ENCODE data around the gene TOMM70. TPM values are rescaled to one million over a fixed set of nuclear protein-coding genes. Genes with fewer than 3 reads are reported as not detected.
A peak's percentile ranks its signal among the peaks of the same experiment; 100 is the strongest.

TOMM70 gene
- total and polyA plus RNA-seq, 2 of the 13 experiments (the other 11 are each of a cell fraction or from before 2014, with no cell fraction given) = 27.0 to 77.2 TPM

DNA sequence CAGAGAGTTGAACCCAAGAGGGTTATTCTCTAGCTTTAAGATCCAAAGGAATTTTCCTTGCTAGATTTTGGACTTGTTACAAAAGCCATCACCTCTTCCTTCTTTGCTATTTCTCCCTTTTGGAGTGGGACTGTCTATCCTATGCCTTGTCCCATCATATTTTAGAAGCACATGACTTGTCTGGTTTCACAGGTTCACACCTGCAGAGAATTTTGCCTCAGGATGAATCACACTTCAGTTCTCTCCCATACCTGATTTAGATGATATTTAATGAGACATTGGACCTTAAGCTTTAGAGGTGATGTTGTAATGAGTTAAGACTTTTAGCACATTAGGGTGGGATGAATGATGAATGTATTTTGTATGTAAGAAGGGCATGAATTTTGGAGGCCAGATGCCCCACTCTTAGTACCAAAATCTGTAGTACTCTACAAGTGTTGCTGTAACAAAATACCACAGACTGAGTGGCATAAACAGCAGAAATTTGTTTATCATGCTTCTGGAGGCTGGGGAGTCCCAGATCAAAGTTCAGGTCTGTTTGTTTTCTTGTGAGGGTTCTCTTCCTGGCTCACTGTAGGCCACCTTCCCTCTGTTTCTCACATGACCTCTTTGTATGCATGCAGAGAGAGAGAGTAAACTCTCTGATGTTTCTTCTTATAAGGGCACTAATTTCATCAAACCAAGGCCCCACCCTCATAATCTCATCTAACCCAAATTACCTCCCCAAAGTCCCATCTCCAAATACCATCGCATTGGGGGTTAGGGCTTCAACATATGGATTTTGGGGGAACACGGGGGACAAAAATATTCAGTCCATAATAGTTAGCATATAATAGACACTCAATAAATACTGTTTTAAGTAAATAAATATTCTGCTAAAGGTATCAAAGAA lies 10.4 kb upstream of the TOMM70 start (continued):
- TF ChIP-seq ZNF790 (CRISPR knock-in tag; IDR thresholded peaks at IDR 0.05; ENCODE audit: borderline replicate concordance) = no peak
- TF ChIP-seq, protein P1, sequence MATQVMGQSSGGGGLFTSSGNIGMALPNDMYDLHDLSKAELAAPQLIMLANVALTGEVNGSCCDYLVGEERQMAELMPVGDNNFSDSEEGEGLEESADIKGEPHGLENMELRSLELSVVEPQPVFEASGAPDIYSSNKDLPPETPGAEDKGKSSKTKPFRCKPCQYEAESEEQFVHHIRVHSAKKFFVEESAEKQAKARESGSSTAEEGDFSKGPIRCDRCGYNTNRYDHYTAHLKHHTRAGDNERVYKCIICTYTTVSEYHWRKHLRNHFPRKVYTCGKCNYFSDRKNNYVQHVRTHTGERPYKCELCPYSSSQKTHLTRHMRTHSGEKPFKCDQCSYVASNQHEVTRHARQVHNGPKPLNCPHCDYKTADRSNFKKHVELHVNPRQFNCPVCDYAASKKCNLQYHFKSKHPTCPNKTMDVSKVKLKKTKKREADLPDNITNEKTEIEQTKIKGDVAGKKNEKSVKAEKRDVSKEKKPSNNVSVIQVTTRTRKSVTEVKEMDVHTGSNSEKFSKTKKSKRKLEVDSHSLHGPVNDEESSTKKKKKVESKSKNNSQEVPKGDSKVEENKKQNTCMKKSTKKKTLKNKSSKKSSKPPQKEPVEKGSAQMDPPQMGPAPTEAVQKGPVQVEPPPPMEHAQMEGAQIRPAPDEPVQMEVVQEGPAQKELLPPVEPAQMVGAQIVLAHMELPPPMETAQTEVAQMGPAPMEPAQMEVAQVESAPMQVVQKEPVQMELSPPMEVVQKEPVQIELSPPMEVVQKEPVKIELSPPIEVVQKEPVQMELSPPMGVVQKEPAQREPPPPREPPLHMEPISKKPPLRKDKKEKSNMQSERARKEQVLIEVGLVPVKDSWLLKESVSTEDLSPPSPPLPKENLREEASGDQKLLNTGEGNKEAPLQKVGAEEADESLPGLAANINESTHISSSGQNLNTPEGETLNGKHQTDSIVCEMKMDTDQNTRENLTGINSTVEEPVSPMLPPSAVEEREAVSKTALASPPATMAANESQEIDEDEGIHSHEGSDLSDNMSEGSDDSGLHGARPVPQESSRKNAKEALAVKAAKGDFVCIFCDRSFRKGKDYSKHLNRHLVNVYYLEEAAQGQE (IDR thresholded peaks at IDR 0.05; ENCODE audit: borderline replicate concordance in 1 of 2, low read depth in 1 of 2, low read length in 2 of 2) = no peak
- TF ChIP-seq, protein P2, sequence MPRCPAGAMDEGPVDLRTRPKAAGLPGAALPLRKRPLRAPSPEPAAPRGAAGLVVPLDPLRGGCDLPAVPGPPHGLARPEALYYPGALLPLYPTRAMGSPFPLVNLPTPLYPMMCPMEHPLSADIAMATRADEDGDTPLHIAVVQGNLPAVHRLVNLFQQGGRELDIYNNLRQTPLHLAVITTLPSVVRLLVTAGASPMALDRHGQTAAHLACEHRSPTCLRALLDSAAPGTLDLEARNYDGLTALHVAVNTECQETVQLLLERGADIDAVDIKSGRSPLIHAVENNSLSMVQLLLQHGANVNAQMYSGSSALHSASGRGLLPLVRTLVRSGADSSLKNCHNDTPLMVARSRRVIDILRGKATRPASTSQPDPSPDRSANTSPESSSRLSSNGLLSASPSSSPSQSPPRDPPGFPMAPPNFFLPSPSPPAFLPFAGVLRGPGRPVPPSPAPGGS (CRISPR knock-in tag; IDR thresholded peaks at IDR 0.05) = 0 out of 2 replicates have a peak, but pooled peaks have one; percentile 49
- no peak for TF ChIP-seq BRCA1 (CRISPR knock-in tag; IDR thresholded peaks at IDR 0.05)
- TF ChIP-seq, protein P3, sequence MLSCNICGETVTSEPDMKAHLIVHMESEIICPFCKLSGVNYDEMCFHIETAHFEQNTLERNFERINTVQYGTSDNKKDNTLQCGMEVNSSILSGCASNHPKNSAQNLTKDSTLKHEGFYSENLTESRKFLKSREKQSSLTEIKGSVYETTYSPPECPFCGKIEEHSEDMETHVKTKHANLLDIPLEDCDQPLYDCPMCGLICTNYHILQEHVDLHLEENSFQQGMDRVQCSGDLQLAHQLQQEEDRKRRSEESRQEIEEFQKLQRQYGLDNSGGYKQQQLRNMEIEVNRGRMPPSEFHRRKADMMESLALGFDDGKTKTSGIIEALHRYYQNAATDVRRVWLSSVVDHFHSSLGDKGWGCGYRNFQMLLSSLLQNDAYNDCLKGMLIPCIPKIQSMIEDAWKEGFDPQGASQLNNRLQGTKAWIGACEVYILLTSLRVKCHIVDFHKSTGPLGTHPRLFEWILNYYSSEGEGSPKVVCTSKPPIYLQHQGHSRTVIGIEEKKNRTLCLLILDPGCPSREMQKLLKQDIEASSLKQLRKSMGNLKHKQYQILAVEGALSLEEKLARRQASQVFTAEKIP (CRISPR knock-in tag; IDR thresholded peaks at IDR 0.05; ENCODE audit: borderline replicate concordance) = no peak
- no peak for TF ChIP-seq SMARCE1 (IDR thresholded peaks at IDR 0.05; ENCODE audit: borderline replicate concordance)
- TF ChIP-seq, protein P4, sequence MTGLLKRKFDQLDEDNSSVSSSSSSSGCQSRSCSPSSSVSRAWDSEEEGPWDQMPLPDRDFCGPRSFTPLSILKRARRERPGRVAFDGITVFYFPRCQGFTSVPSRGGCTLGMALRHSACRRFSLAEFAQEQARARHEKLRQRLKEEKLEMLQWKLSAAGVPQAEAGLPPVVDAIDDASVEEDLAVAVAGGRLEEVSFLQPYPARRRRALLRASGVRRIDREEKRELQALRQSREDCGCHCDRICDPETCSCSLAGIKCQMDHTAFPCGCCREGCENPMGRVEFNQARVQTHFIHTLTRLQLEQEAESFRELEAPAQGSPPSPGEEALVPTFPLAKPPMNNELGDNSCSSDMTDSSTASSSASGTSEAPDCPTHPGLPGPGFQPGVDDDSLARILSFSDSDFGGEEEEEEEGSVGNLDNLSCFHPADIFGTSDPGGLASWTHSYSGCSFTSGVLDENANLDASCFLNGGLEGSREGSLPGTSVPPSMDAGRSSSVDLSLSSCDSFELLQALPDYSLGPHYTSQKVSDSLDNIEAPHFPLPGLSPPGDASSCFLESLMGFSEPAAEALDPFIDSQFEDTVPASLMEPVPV (CRISPR knock-in tag; IDR thresholded peaks at IDR 0.05) = no peak
- no peak for TF ChIP-seq U2AF1 (optimal IDR thresholded peaks at IDR 0.05; ENCODE audit: low read depth, low read length)
- TF ChIP-seq, protein P5, sequence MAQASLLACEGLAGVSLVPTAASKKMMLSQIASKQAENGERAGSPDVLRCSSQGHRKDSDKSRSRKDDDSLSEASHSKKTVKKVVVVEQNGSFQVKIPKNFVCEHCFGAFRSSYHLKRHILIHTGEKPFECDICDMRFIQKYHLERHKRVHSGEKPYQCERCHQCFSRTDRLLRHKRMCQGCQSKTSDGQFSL (CRISPR knock-in tag; IDR thresholded peaks at IDR 0.05) = no peak
- no peak for TF ChIP-seq ZNF556 (CRISPR knock-in tag; IDR thresholded peaks at IDR 0.05; ENCODE audit: borderline replicate concordance)
- TF ChIP-seq, protein P6, sequence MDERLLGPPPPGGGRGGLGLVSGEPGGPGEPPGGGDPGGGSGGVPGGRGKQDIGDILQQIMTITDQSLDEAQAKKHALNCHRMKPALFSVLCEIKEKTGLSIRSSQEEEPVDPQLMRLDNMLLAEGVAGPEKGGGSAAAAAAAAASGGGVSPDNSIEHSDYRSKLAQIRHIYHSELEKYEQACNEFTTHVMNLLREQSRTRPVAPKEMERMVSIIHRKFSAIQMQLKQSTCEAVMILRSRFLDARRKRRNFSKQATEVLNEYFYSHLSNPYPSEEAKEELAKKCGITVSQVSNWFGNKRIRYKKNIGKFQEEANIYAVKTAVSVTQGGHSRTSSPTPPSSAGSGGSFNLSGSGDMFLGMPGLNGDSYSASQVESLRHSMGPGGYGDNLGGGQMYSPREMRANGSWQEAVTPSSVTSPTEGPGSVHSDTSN (CRISPR knock-in tag; IDR thresholded peaks at IDR 0.05) = no peak
- no peak for TF ChIP-seq SP1 (IDR thresholded peaks at IDR 0.05)
- no peak for TF ChIP-seq SP1 (CRISPR knock-in tag; IDR thresholded peaks at IDR 0.05)
- TF ChIP-seq ZNF841 (CRISPR knock-in tag; IDR thresholded peaks at IDR 0.05; ENCODE audit: borderline replicate concordance) = no peak
- no peak for TF ChIP-seq ZNF883 (CRISPR knock-in tag; IDR thresholded peaks at IDR 0.05; ENCODE audit: not compliant biosample characterization)
